ENCODE results near the gene PTPRCAP.
"Not testable (repeated sequence)": the region's sequence is repeated elsewhere in the genome, so short reads cannot be mapped to it uniquely, and the experiment has no call there.

The PTPRCAP gene

GRCh38 chr11:67409261-67409666 lies 28.2 kb downstream of the PTPRCAP start:
- no peak for DNase-seq (ENCODE audit: low spot score)

- DNase-seq (ENCODE audit: low spot score) = no peak
Observed at GRCh38 chr11:67408437-67409200, 28.9 kb downstream of the PTPRCAP start.

GRCh38 chr11:67407688-67408163 lies 29.8 kb downstream of the PTPRCAP start:
- no peak for DNase-seq (ENCODE audit: low spot score)

- DNase-seq (ENCODE audit: low spot score) = no peak
Observed at GRCh38 chr11:67406969-67407687, 30.4 kb downstream of the PTPRCAP start.

- DNase-seq (ENCODE audit: low spot score) = no peak
Observed at GRCh38 chr11:67406420-67406968, 31.0 kb downstream of the PTPRCAP start.

GRCh38 chr11:67405688-67406339 lies 31.7 kb downstream of the PTPRCAP start:
- no peak for DNase-seq (ENCODE audit: low spot score)

- no peak for DNase-seq (ENCODE audit: low spot score)
Observed at GRCh38 chr11:67405196-67405567, 32.3 kb downstream of the PTPRCAP start.

GRCh38 chr11:67404515-67405195 lies 32.8 kb downstream of the PTPRCAP start:
- DNase-seq (ENCODE audit: low spot score) = no peak

GRCh38 chr11:67403085-67403484 lies 34.4 kb downstream of the PTPRCAP start:
- not testable (repeated sequence) for DNase-seq (ENCODE audit: low spot score)

GRCh38 chr11:67402192-67402839 lies 35.2 kb downstream of the PTPRCAP start:
- DNase-seq (ENCODE audit: low spot score) = not testable (repeated sequence)

GRCh38 chr11:67401495-67402191 lies 35.8 kb downstream of the PTPRCAP start, which contains the start of gene PPP1CA:
Gene PPP1CA (minus strand): TSS chr11:67401858. CDS start chr11:67401782, 76 bp downstream.
- DNase-seq (ENCODE audit: low spot score) = peak; percentile 99

- DNase-seq (ENCODE audit: low spot score) = no peak
Observed at GRCh38 chr11:67400942-67401494, 36.5 kb downstream of the PTPRCAP start.

- DNase-seq (ENCODE audit: low spot score) = no peak
Observed at GRCh38 chr11:67400251-67400941, 37.1 kb downstream of the PTPRCAP start.

GRCh38 chr11:67398661-67399563 lies 38.6 kb downstream of the PTPRCAP start:
- no peak for DNase-seq (ENCODE audit: low spot score)

- no peak for DNase-seq (ENCODE audit: low spot score)
Observed at GRCh38 chr11:67397986-67398660, 39.4 kb downstream of the PTPRCAP start.

- no peak for DNase-seq (ENCODE audit: low spot score)
Observed at GRCh38 chr11:67397536-67397935, 39.9 kb downstream of the PTPRCAP start.

- DNase-seq (ENCODE audit: low spot score) = no peak
Observed at GRCh38 chr11:67396587-67397389, 40.7 kb downstream of the PTPRCAP start.
